RWPE2 (cell line): ENCODE data around the gene LRRC42.

Experiments used
- ATAC-seq: fragments of 200-7000 bp; cut with Tn5 transposase; 3 replicates; pipeline ENCODE4 v1.9.1; 2021; ENCODE audit warnings: low read depth
- DNase-seq: peaks from one replicate; pipeline ENCODE4 v3.0.0-alpha.2; 2020; ENCODE audit warnings: low spot score
- H3K27ac ChIP-seq: fragments of 450-650 bp; 2 replicates; pipeline ENCODE4 v1.5.1; 2017; ENCODE audit warnings: mild to moderate bottlenecking; ENCODE audit not compliant: poor library complexity, severe bottlenecking
- H3K27me3 ChIP-seq: fragments of 250-450 bp; sonication (Bioruptor Pico); 2 replicates; pipeline ENCODE4 v1.5.1; 2021; ENCODE audit warnings: mild to moderate bottlenecking, moderate library complexity; ENCODE audit not compliant: insufficient read depth, poor library complexity, severe bottlenecking
- H3K36me3 ChIP-seq: fragments of 250-450 bp; sonication (Bioruptor Pico); 2 replicates; pipeline ENCODE4 v1.5.1; 2020; ENCODE audit warnings: low read depth, mild to moderate bottlenecking, moderate library complexity
- H3K4me1 ChIP-seq: fragments of 250-450 bp; sonication (Bioruptor Pico); 2 replicates; pipeline ENCODE4 v1.5.1; 2021; ENCODE audit warnings: mild to moderate bottlenecking, moderate library complexity; ENCODE audit not compliant: insufficient read depth, poor library complexity, severe bottlenecking
- H3K4me3 ChIP-seq: fragments of 250-450 bp; sonication (Bioruptor Pico); 2 replicates; pipeline ENCODE4 v1.5.1; 2021; ENCODE audit warnings: mild to moderate bottlenecking, moderate library complexity; ENCODE audit not compliant: severe bottlenecking
- H3K9me3 ChIP-seq: fragments of 250-450 bp; sonication (Bioruptor Pico); 2 replicates; pipeline ENCODE4 v1.5.1; 2021; ENCODE audit warnings: mild to moderate bottlenecking, moderate library complexity; ENCODE audit not compliant: severe bottlenecking
- CTCF ChIP-seq: fragments of 450-650 bp; IDR thresholded peaks from one replicate; pipeline ENCODE4 v1.5.1; 2017; ENCODE audit warnings: mild to moderate bottlenecking, moderate library complexity; ENCODE audit not compliant: poor library complexity, severe bottlenecking

Gene LRRC42

GRCh38 chr1:53902235-53903138 is 43.7 kb upstream of the LRRC42 start:
- ATAC-seq = no peak
- Histone ChIP-seq H3K9me3 (no peaks in the 10 kb centered on the region), H3K36me3 (no peaks in the 10 kb centered on the region), H3K27ac (no peak overlapping the region), H3K27me3 (no peaks in the 10 kb centered on the region), H3K4me1 (peaks cover 7% of the 10 kb centered on the region), H3K4me3 (no peak overlapping the region)
- no peak for TF ChIP-seq CTCF
- no peak for DNase-seq

- no peaks in the 10 kb centered on the region for H3K27me3 ChIP-seq
- peaks cover 24% of the 10 kb centered on the region for H3K4me1 ChIP-seq
- ATAC-seq (no peak), DNase-seq (no peak)
- H3K4me3 ChIP-seq = no peak overlapping the region
- TF ChIP-seq CTCF = no peak
- H3K9me3 ChIP-seq = no peaks in the 10 kb centered on the region
- H3K27ac ChIP-seq = no peak overlapping the region
- H3K36me3 ChIP-seq = no peaks in the 10 kb centered on the region
These were observed 40.6 kb upstream of the LRRC42 start for GRCh38 chr1:53905509-53905908.

- no peak for TF ChIP-seq CTCF
- DNase-seq (no peak), ATAC-seq (no peak)
- peaks cover 24% of the 10 kb centered on the region for H3K4me1 ChIP-seq
- H3K27ac ChIP-seq = no peak overlapping the region
- H3K9me3 ChIP-seq = no peaks in the 10 kb centered on the region
- no peaks in the 10 kb centered on the region for H3K27me3 ChIP-seq
- H3K4me3 ChIP-seq = no peak overlapping the region
- no peaks in the 10 kb centered on the region for H3K36me3 ChIP-seq
These were observed 40.0 kb upstream of the LRRC42 start for GRCh38 chr1:53906121-53906520.

GRCh38 chr1:53909946-53910345 is 36.2 kb upstream of the LRRC42 start:
- Histone ChIP-seq H3K4me1 (peaks cover 24% of the 10 kb centered on the region), H3K27ac (peak overlapping the region; percentile 37), H3K9me3 (no peaks in the 10 kb centered on the region), H3K36me3 (no peaks in the 10 kb centered on the region), H3K27me3 (no peaks in the 10 kb centered on the region), H3K4me3 (no peak overlapping the region)
- DNase-seq = no peak
- peak; percentile 32; the same call in 2 of the 3 replicates for ATAC-seq
- TF ChIP-seq CTCF = no peak

- Histone ChIP-seq H3K9me3 (no peaks in the 10 kb centered on the region), H3K4me3 (no peak overlapping the region), H3K27me3 (no peaks in the 10 kb centered on the region), H3K36me3 (no peaks in the 10 kb centered on the region), H3K27ac (no peak overlapping the region), H3K4me1 (peaks cover 24% of the 10 kb centered on the region)
- no peak for DNase-seq
- TF ChIP-seq CTCF = no peak
- no peak for ATAC-seq
These were observed 34.7 kb upstream of the LRRC42 start for GRCh38 chr1:53911442-53911841.
